Measurements from ENCODE around the gene BANP. TPM values are rescaled to one million over a fixed set of nuclear protein-coding genes. Genes with fewer than 3 reads are reported as not detected.
A peak's percentile ranks its signal among the peaks of the same experiment; 100 is the strongest.
"Not testable (repeated sequence)": the region's sequence is repeated elsewhere in the genome, so short reads cannot be mapped to it uniquely, and the experiment has no call there.

The BANP gene
- polyA plus RNA-seq, 6 donors from 2014 or later, result 24.3 to 40.1 (median 28.5) TPM

DNA sequence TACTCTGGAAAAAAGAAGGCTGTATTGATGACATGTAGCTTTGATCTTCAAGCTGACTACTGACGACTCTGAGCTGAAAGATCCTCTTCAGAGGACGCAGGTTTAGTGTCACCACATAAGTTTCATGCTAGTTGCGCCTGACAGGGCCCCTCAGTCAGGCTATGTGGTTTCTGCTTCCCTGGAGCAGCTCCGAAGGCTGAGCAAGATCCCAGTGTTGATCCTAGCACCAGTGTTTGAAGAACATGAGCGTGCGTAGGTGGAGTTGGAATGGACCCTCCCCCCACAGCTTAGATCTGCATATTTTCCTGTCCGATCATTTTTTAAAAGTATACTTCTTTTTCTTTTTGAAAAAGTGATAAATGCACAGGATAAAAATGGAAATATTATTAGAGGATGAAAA lies 17.3 kb downstream of the BANP start:
- Mint-ChIP-seq H3K4me1 (peaks cover 60 to 86% (median 76%) of the 10 kb centered on the region in 3 donors), H3K36me3 (peaks cover 26 to 27% of the 10 kb centered on the region in 2 donors), H3K4me3 (peak overlapping the region in 2 of 8 donors; percentile 51 to 68), H3K9me3 (peaks cover 10 to 21% (median 17%) of the 10 kb centered on the region in 7 donors), H3K27ac (peak overlapping the region in 3 of 6 donors; percentile 15 to 31 (median 29)), H3K27me3 (no peaks in the 10 kb centered on the region)
- no peak for DNase-seq
- no peak for ATAC-seq (ENCODE audit: low read depth in 2 of 2)

DNA sequence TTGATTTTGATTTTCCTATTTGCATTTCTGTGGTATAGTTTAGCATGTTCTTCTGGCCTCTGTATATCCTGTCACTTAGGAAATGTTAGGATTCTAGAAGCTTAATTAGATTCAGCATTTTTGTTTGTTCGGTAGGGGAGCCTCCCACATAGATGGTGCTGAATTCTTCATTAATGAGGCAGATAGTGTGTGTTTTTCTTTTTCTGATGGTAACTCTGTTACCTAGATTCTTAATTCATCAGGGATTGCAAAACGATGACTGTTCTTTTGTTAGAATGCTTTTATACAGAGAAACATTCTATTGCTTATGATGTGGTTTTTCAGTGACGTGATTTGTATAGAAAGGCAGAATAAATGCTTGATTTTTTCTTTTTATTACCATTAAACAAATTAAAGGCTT lies 19.0 kb downstream of the BANP start:
- H3K9me3 Mint-ChIP-seq, result peaks cover 10 to 21% (median 17%) of the 10 kb centered on the region in 7 donors
- peak overlapping the region in 2 of 6 donors; percentile 26 to 83 for H3K27ac Mint-ChIP-seq
- DNase-seq (no peak), ATAC-seq (ENCODE audit: low read depth in 2 of 2) (no peak)
- H3K36me3 Mint-ChIP-seq, result peaks cover 26 to 35% of the 10 kb centered on the region in 2 donors
- H3K4me3 Mint-ChIP-seq, result no peak overlapping the region
- H3K27me3 Mint-ChIP-seq, result no peaks in the 10 kb centered on the region
- peaks cover 53 to 82% (median 75%) of the 10 kb centered on the region in 3 donors for H3K4me1 Mint-ChIP-seq

DNA sequence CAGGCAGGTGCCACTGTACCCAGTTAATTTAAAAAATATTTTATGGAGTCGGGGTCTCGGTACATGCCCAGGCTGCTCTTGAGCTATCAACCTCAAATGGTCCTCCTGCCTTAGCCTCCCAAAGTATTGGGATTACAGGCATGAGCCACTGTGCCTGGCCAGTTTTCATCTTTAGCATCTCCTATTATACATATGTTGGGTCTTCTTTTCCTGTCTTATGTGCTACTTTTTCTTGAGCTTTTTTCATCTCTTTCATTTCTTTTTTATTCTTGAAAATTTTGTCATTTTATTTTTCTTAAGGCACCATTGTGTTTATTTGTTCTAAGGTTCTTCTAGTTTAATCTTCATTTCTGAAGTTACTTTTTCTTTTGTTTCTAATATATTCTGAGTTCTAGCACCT lies 20.7 kb downstream of the BANP start:
- ATAC-seq (ENCODE audit: low read depth in 2 of 2) (no peak), DNase-seq (no peak)
- peaks cover 10 to 21% (median 17%) of the 10 kb centered on the region in 7 donors for H3K9me3 Mint-ChIP-seq
- peaks cover 41 to 65% (median 57%) of the 10 kb centered on the region in 3 donors for H3K4me1 Mint-ChIP-seq
- peak overlapping the region in 3 of 6 donors; percentile 71 to 84 (median 83) for H3K27ac Mint-ChIP-seq
- no peaks in the 10 kb centered on the region for H3K27me3 Mint-ChIP-seq
- peak overlapping the region in 3 of 8 donors; percentile 6 to 47 (median 32) for H3K4me3 Mint-ChIP-seq
- peaks cover 29 to 35% of the 10 kb centered on the region in 2 donors for H3K36me3 Mint-ChIP-seq

DNA sequence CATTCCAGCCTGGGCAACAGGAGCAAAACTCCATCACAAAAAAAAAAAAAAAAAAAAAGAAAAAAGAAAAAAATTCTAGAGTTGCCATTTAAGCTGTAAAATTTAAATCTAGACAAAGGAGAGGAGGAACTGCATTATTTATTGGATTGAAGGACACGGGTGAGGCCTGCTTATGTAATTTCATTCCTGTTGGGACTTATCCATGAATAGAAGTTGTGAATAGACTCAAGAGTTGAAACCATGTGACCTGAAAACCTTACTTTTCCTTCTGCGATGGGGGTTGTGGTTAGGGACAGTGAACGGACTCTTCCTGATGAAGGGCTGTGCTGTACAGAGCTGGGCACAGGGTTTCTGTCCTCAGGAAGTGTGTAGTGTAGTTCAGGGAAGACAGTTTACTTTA lies 22.5 kb downstream of the BANP start:
- Mint-ChIP-seq H3K27me3 (no peaks in the 10 kb centered on the region), H3K4me1 (peaks cover 39 to 53% (median 52%) of the 10 kb centered on the region in 3 donors), H3K36me3 (peaks cover 29 to 35% of the 10 kb centered on the region in 2 donors), H3K4me3 (no peak overlapping the region), H3K9me3 (peaks cover 10 to 21% (median 17%) of the 10 kb centered on the region in 7 donors), H3K27ac (peak overlapping the region in 3 of 6 donors; percentile 20 to 72 (median 30))
- ATAC-seq (ENCODE audit: low read depth in 2 of 2) (no peak), DNase-seq (no peak)

DNA sequence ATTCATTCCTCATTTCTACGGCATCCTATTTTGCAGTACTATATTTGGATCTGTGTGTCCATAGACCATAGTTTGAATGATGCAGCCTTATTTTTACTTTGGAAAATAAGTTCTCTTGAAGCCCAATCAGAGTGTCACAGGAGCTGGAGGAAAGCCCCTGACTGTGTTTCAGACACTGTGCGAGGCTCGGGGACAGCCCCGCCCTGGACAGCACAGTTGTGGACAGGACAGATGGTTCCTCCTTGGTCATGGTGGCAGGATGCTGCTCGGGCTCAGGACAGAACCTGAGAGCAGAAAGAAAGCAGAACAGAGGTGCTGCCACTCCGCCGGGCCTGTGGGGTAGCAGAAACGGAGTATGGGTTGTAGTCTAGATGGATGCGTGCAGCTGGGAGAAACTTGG lies 22.9 kb downstream of the BANP start:
- ATAC-seq (ENCODE audit: low read depth in 2 of 2), result no peak
- peaks cover 35 to 50% (median 47%) of the 10 kb centered on the region in 3 donors for H3K4me1 Mint-ChIP-seq
- no peak for DNase-seq
- peaks cover 29 to 35% of the 10 kb centered on the region in 2 donors for H3K36me3 Mint-ChIP-seq
- no peaks in the 10 kb centered on the region for H3K27me3 Mint-ChIP-seq
- peaks cover 10 to 21% (median 17%) of the 10 kb centered on the region in 7 donors for H3K9me3 Mint-ChIP-seq
- H3K27ac Mint-ChIP-seq, result peak overlapping the region in 1 of 6 donors; percentile 72
- no peak overlapping the region for H3K4me3 Mint-ChIP-seq

DNA sequence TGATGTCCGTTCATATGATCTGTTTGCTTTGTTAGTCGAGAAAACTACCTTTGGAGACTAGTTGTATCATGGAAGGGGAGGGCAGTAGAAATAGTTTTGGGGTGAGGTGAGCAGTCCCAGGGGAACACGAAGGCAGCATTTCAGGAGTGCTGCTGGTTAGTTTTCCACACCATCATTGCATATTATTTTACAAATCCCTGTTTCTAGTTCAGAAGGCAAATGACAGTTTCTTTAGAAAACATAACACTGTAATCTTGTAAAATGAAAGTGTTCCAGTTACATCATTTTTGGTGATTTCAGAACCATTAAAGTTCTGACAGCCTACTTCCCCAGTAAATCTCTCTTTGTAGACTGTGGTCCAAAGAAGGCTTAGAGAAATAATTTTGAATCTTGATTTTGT lies 25.4 kb downstream of the BANP start:
- Mint-ChIP-seq H3K4me1 (peaks cover 22 to 26% (median 22%) of the 10 kb centered on the region in 3 donors), H3K4me3 (no peak overlapping the region), H3K27ac (peak overlapping the region in 1 of 6 donors; percentile 29), H3K27me3 (no peaks in the 10 kb centered on the region), H3K9me3 (peaks cover 3 to 15% (median 14%) of the 10 kb centered on the region in 7 donors), H3K36me3 (peaks cover 23 to 27% of the 10 kb centered on the region in 2 donors)
- ATAC-seq (ENCODE audit: low read depth in 2 of 2) (no peak), DNase-seq (no peak)

DNA sequence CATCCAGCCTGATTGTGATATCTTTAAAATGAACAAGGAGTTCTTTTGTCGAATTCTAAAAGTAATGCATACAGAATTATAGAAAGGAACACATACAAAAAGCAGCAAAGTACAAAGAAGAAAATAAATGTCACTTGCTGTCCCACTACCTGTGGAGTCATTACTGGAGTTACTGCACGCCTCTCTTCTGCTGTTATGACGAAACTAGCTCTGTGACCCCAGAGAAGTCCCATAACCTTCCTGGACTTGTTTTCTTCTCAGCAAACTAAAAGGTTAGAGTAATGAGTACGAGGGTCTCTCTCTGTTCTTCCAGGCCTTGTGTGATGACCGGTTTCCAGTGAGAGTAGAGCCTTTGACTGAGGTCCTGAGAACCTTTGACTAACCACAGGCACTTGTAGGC lies 26.9 kb downstream of the BANP start:
- Mint-ChIP-seq H3K4me1 (peaks cover 18 to 20% (median 20%) of the 10 kb centered on the region in 3 donors), H3K27me3 (no peaks in the 10 kb centered on the region), H3K27ac (peak overlapping the region in 2 of 6 donors; percentile 42 to 57), H3K9me3 (peaks cover 0 to under 1% (median 0%) of the 10 kb centered on the region in 7 donors), H3K36me3 (peaks cover 9 to 13% of the 10 kb centered on the region in 2 donors), H3K4me3 (peak overlapping the region in 1 of 8 donors; percentile 20)
- DNase-seq, result no peak
- no peak for ATAC-seq (ENCODE audit: low read depth in 2 of 2)

DNA sequence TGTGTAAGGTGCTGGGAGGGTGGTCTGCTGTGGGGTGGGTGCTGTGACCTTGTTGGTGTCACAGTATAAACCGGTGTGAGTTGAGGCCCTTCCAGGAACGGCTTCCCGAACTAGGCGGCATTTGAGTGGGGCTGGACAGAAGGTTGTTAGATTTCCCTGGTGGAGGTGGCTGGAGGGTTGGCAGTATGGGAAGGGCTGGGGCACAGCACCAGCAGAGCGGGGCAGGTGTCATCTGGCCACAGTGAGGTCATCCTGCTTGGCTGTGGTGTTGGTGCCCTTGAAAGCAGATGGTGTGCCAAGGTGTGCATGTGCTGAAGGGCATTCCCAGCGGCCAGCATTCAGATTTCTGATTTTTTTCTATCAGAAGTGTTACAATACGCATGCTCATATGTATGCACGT lies 28.1 kb downstream of the BANP start:
- no peaks in the 10 kb centered on the region for H3K9me3 Mint-ChIP-seq
- H3K4me3 Mint-ChIP-seq, result no peak overlapping the region
- H3K27me3 Mint-ChIP-seq, result no peaks in the 10 kb centered on the region
- ATAC-seq (ENCODE audit: low read depth in 2 of 2) (no peak), DNase-seq (no peak)
- peaks cover 12 to 16% (median 14%) of the 10 kb centered on the region in 3 donors for H3K4me1 Mint-ChIP-seq
- peaks cover 4 to 11% of the 10 kb centered on the region in 2 donors for H3K36me3 Mint-ChIP-seq
- peak overlapping the region in 3 of 6 donors; percentile 30 to 63 (median 63) for H3K27ac Mint-ChIP-seq

DNA sequence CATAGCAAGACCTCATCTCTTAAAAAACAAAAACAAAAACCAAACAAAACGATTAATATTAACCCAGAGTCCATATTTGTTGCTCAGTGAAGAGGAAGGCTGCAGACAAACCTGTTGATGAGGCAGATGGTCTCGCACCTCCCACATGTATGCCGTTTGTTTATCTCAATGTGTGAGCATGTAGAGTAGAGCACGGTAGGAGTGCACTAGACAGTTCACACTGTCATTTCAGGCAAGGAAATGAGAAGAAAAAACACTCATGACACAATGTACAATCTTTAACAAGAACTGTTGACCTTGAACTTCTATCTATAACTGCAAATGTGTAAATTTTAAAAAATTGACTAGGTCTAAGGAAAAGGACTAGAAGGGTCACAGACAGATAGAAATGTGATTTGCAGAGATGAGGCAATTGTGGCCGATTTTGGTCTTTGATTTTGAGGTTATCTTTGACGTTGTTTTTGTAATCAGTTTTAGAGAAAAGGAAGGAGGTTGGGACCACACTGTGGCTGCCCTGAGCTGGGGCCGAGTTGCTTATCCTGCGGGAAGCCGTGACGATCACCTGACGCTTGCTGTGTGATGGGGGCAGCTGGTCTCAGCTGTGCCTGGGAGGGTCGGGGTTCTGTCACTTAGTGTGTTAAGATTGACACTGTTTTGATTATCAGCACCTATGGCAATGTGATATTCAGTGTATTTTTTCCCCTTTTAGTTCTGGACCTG lies 28.8 kb downstream of the BANP start:
- DNase-seq; ATAC-seq (ENCODE audit: low read depth in 2 of 2); H3K27me3 Mint-ChIP-seq; H3K4me3 Mint-ChIP-seq; H3K9me3 Mint-ChIP-seq: not testable (repeated sequence)
- Mint-ChIP-seq H3K27ac (peak overlapping the region in 3 of 6 donors; percentile 60 to 77 (median 67)), H3K36me3 (peaks cover 7 to 11% of the 10 kb centered on the region in 2 donors), H3K4me1 (peaks cover 9 to 15% (median 10%) of the 10 kb centered on the region in 3 donors)

DNA sequence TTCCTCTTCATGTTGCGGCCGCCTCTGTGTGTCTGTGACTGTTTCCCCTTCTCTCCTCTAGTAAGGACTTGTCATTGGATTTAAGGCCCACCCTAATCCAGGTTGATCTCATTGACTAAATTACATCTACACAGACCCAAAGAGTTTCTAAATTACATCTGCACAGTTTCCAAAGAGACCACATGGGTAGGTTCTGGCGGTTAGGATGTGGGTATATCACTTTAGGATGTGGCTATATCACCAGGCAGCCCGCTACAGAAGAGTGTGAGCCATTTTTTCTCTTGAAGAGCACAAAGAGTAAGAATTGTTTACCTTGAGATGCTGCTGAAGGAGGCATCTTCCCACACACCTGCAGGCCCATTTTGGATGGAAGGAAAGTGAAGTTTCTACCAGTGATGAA lies 30.1 kb downstream of the BANP start:
- not testable (repeated sequence) for H3K36me3 Mint-ChIP-seq
- H3K27ac Mint-ChIP-seq, result peak overlapping the region in 3 of 6 donors; percentile 79 to 87 (median 82)

DNA sequence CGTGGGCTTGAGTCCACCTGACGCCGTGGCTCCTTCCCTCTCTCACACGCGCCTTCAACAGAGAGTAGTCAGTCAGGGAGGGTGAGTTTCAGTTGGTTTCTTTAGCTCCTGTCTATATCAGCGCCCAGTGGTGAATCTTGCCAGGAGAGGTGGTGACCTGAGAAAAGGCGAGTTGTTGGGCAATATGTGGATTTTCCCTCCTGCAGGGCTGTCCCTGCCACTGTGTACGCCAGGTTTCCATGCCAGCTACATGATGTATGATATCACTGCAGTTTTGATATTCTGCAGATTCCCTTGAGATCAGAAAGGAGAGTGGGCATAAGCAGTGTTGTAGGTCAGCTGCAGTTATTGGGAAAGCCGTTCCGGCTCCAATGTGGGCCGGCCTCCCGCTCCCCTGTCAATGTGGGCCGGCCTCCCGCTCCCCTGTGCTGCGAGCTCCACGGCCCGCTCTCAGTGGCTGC lies 31.4 kb downstream of the BANP start:
- DNase-seq (no peak), ATAC-seq (ENCODE audit: low read depth in 2 of 2) (no peak)
- Mint-ChIP-seq H3K27me3 (no peaks in the 10 kb centered on the region), H3K27ac (peak overlapping the region in 5 of 6 donors; percentile 59 to 88 (median 81)), H3K4me1 (peaks cover 9 to 11% (median 9%) of the 10 kb centered on the region in 3 donors), H3K9me3 (no peaks in the 10 kb centered on the region), H3K36me3 (peaks cover 7 to 8% of the 10 kb centered on the region in 2 donors), H3K4me3 (no peak overlapping the region)

More for the DNA sequence above, 30.1 kb downstream of the BANP start:
- H3K4me3 Mint-ChIP-seq; H3K27me3 Mint-ChIP-seq; H3K9me3 Mint-ChIP-seq; DNase-seq; ATAC-seq (ENCODE audit: low read depth in 2 of 2): not testable (repeated sequence)
- peaks cover 9 to 11% (median 9%) of the 10 kb centered on the region in 3 donors for H3K4me1 Mint-ChIP-seq

DNA sequence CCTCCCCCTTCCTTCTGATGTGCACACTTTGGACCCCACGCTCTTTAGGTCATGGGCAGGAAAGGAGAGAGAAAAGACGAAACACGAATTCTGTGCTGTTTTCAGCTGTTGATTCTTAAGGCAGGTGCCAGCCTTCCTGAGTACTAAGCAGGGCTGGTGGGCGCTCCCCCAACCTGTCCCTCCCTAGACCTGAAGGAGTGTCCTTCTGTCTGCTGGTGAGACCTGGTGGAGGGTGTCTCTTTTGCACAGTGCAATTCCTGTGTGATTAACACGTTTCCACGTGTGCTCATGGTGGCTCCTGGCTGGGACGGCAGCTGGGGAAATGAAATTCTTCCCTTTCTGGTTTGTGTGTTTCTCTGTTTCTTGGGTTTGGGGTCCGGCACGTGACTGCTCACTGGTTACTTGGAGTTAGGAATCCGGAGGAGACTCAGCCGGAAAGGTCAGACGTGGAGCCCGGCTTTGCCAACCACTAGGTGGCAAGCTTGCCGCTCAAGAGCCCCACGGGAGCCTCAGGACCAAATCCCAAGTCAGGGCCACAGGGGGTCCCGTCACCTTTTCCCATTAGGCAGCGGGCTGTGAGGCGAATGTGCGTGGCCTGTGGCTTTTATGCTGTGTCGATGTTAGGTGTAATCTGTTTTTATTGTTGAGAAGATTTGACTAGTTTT lies 32.0 kb downstream of the BANP start:
- Mint-ChIP-seq H3K27ac (peak overlapping the region in 4 of 6 donors; percentile 48 to 88 (median 82)), H3K4me3 (peak overlapping the region in 1 of 8 donors; percentile 5), H3K4me1 (peaks cover 9 to 11% (median 9%) of the 10 kb centered on the region in 3 donors)
- H3K9me3 Mint-ChIP-seq, H3K36me3 Mint-ChIP-seq, DNase-seq, H3K27me3 Mint-ChIP-seq: not testable (repeated sequence)
- peak in 1 of 2 donors; percentile 25 for ATAC-seq (ENCODE audit: low read depth in 2 of 2)

DNA sequence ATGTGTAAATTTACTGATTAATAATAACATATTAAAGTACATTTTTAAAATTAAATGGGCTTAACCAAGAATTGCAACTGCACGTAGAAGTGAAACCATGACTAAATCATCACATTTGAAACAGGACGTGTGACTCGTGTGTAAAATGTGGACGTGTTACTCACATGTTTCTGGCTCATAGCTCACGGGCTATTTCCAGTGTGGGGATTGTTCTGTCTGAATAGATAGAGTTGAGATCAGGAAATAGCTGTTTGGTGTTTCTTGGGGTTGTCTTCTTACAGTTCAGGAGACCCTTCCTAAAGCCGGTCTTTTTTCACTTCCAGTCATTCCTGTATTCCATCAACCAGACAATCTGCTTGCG lies 32.5 kb downstream of the BANP start:
- peaks cover 9 to 11% (median 9%) of the 10 kb centered on the region in 3 donors for H3K4me1 Mint-ChIP-seq
- peak; percentile 14 for DNase-seq
- H3K27ac Mint-ChIP-seq, result peak overlapping the region in 1 of 6 donors; percentile 79
- H3K36me3 Mint-ChIP-seq, H3K9me3 Mint-ChIP-seq, H3K4me3 Mint-ChIP-seq, H3K27me3 Mint-ChIP-seq: not testable (repeated sequence)
- ATAC-seq (ENCODE audit: low read depth in 2 of 2), result peak; percentile 64 to 69
